Stimulated activated CD4-positive, alpha-beta T cell treated with anti-CD3 and anti-CD28 coated beads, Interleukin-4, amount 100 ng/mL, for 24 hours (primary cell): ENCODE results near the gene AGAP1.
"Not testable (repeated sequence)": the region's sequence is repeated elsewhere in the genome, so short reads cannot be mapped to it uniquely, and the experiment has no call there.

Experiments
- DNase-seq: peaks from one replicate; pipeline ENCODE4 v3.0.0-alpha.2; 2020

Gene AGAP1

DNA sequence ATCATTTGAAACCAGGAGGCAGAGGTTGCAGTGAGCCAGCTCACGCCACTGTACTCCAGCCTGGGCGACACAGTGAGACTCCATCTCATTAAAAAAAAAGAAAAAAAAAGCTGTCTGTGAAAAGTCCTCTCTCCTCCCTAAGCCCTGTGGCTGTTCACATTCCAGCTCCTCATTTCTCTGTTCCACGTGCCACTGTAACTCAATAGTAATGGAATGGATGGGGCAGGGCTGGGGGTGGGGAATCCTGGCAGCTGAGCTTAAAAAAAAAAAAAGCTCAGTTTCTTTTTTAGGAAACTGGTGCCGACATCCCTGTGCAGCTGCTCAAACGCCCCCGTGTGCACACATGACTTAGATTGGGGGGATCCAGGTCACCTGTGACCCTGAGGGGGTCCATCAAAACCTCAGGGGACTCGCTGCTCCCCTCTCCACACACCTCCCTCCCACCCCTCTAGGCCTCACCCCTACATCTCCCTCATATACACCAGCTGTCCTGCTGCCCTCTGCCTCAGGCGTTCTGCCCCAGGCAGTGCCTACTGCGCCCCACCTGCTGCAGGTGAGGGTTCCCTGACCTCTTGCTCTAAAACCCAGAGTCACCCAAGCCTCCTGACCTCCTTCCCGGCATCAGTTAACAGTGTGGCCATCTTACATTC is 255.4 kb downstream of the AGAP1 start:
- DNase-seq = no peak

DNA sequence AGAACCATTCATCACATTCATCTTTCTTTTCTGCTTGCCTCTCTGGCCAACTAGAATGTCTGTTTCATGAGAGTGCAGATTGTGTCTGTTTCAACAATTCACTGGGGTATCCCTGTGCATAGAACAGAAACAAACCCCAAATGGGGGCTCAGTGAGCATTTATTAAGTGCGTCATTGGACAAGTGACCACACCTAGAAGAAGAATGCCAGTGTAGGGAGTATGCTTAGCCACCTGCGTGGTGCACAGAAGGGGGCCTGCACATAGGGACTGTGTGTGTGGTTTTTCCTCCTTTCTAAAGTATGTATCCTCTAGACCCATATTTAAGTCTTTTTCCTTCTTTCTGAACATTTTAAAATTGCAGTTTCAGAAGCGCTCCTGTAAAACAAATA is 255.9 kb downstream of the AGAP1 start:
- DNase-seq = no peak

DNA sequence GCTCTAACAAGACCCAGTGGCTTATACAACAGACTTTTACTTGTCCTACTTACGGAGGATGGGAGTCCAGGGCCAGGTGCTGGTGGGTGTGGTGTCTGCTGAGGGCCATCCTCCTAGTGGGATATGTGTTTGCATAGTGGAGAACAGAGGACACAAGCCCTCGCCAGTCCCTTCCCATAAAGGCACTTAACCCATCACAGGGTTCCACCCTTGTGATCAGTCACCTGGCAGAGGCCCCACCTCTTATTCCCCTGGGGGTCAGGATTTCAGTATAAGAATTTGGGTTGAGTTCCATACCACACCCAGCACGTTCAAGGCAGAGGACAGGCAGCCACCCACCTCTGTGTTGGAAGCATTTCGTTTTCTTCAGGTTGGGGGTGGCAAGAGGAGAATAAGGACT is 259.0 kb downstream of the AGAP1 start:
- no peak for DNase-seq

DNA sequence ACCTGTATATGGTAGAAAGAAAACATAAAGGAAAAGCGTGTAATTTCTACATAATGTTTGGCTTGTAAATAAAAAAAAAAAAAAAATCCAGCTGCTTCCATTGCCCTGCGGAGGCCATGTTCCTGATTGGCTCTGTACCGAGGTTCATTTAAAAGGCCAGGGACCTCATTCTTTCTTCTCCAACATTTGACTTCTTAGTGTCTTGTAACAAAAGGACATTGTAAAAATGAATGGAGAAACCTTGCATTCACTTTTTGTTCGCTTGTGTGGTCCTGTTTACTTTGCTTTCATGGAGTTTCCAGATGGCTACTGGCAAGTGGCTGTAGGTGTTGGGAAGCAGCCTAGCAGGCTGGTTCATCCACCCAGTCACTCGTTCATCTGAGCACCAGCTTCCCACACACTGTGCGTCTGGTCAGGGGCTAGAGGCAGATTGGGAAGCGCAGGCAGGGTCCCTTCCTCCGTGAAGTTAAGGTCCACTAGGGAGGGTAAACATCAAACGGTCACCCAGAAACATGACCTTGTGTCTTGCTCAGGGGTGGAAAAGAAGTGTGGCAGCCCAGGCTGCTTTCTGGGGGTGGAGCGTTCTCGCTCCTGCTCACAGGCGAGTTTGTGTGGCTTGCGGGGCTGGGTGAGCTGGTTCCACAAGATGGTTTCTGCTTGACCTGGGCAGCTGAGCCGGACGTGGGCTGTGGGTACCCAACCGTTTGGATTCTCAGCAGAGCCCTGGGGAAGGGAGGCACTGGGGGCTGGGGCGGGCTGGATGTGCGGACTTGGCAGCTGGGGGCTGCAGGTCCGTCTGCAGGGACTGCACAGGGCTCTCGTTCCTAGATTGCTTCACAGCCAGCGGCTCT is 260.7 kb downstream of the AGAP1 start:
- no peak for DNase-seq

DNA sequence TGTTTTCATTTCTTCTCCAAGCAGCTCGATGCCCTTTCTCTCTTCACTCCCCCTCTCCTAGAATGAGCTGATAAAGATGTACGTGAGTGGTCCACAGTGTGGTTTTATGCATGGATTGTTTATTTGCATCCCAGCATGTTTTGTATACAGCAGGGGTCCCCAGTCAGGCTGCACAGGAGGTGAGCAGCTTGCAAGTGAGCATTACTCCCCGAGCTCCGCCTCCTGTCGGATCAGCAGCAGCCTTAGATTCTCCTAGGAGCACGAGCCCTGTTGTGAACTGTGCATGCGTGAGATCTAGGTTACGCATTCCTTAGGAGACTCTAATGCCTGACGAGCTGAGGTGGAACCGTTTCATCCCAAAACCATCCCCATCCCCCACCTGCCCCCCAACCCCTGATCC is 262.6 kb downstream of the AGAP1 start:
- DNase-seq = no peak

DNA sequence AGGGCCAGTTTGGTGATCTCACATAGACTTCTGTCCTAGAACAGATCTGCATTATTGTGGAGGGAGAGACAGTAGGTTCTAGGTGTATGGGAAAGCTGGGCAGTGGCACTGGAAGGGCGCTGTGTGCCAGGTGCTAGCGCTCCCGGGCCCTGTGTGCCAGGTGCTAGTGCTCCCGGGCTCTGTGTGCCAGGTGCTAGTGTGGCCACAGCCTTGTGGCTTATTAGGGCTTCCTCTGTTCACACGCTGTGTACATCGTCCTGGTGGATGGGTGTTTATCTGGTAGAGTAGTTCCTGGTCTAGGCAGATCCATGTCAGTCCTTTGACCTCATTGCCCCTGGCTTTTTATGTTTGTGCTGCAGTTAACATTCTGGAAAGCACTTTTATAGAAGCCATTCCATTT is 263.4 kb downstream of the AGAP1 start:
- no peak for DNase-seq

DNA sequence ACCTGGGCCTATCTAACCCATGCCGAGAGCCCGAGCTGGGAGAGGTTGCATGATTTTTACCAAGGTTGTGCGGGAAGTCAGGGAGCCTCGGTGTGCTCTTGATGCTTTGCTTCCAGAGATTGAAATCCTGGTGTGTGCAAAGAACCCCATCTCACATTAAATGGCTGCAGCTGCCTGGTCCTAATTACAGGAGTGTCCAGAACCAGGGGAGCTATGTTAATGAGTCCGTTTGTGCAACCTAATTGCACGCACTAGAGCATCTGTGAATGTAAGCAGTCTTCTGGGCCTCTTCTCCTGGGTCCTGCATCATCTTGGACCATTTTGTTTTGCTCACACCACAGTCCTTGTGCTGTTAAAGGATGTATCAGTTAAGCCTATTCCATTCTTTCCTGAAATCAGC is 263.8 kb downstream of the AGAP1 start:
- no peak for DNase-seq

DNA sequence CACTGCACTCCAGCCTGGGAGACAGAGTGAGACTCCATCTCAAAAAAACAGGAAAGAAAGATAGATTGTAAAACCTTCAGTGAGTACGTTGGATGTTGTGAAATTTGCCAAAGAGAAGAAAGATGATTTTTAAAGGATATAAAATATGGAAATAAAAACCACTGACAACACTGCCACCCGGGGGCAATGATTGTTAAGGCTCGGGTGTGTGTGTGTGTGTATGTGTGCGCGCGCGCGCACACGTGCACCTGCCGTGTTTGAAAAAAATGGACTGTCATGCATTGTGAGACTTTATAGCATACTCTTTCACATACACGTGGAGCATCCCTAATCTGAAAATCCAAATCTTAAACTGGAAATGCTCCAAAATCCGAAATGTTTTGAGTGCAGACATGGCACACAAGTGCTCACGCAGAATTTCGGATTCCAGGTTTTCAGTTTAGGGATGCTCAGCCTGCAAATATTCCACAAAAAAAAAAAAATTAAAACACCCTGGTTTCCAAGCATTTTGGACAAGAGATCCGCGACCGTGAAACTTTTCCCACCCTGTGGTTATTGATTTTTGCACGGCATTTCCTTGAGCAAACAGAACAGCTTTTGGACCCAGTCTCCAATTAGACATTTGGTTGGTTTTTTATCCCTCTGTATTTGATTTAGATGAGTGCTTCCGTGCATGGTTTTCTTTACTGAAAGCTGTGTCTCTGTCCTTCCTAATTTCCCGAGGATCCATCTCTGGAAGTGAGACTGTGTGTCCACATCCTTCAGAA is 269.2 kb downstream of the AGAP1 start:
- no peak for DNase-seq

DNA sequence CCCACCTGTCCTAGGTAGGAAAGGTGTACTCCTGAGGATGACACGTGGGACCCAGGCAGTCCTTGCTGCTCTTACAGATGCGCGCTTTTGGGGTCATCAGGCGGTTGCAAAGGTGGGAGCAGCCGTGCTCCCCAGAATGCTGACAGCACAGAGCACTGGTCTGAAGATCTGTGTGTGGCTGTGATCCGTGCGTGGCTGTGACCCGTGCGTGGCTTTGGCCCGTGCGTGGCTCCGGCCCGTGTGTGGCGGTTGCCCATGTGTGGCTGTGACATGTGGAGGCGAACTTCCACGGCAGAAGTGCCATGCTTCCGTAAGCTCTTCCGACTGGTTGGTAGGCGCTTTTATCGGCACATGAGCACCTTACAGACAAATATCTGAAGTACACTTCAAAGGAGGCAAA is 270.0 kb downstream of the AGAP1 start:
- DNase-seq = no peak

DNA sequence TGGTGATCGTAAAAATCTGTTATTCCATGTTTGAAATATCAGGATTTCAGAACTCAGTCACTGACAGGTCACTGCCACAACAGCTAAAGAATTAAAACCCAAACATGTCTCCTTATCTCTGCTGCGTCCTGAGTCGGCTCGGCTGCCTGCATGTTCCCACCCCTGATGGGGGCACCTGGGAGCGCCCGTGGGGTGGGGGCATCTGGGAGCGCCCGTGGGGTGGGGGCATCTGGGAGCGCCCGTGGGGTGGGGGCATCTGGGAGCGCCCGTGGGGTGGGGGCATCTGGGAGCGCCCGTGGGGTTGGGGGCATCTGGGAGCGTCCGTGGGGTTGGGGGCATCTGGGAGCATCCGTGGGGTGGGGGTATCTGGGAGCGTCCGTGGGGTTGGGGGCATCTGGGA is 270.6 kb downstream of the AGAP1 start:
- DNase-seq = not testable (repeated sequence)

DNA sequence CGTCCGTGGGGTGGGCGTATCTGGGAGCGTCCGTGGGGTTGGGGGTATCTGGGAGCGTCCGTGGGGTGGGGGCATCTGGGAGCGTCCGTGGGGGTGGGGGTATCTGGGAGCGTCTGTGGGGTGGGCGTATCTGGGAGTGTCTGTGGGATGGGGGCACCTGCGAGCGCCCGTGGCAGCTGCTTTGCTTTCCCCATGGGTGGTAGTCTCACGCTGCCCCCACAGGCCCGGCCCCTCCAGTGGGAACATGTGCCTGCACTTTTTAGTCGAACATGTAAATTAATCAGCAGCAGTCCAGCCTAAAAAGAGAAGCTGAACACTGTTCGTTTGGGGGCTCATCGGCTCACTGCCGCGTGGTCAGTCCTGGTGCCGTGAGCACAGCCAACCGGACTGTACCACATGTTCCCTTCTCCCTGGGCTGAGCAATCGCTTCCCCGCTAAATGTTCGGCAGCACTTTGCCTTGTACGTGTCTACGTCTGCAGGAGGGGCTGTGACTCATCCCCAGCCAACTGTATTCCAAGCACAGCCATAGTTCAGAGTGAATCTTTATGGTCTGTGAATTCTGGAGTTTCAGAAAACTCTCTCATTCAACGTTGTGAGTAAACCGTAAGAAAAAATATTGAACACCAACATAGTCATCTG is 271.5 kb downstream of the AGAP1 start:
- no peak for DNase-seq

DNA sequence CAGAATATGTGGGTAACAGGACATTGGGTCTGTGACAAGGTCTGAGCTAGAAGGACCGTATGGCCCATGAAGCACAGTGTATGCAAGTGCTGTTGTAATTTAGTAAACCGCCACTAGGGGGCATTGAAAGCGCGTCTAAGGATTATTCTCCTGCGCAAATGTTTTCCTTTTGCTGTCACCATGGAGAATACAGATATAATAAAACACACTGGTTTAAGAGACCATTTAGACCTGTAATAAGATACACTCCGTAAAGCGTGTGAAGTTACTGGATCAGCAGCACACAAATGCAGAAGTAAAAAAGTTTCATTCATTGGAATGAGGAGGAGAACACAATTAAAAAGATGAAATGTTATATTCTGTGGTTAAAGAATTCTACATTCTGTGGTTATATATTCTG is 272.4 kb downstream of the AGAP1 start:
- DNase-seq = peak; percentile 56

DNA sequence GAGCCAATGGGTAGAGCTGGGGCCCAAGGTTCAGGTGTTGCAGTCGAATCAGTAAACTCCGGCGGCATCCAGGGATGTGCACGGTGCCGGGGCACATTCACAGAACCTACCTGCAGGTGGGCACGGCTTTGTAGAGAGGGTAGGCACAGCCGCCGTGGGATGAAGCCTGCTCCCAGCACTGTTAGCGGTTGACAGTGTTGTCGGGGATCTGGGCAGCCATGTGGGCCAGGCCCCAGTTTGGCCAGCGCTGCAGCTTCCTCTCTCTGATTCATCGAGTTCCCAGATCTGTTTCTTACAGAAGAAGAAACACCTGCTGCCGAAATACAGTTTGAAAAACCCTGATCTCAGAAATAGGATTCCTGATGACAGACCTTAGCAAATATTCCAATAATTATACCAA is 274.8 kb downstream of the AGAP1 start:
- DNase-seq = no peak

DNA sequence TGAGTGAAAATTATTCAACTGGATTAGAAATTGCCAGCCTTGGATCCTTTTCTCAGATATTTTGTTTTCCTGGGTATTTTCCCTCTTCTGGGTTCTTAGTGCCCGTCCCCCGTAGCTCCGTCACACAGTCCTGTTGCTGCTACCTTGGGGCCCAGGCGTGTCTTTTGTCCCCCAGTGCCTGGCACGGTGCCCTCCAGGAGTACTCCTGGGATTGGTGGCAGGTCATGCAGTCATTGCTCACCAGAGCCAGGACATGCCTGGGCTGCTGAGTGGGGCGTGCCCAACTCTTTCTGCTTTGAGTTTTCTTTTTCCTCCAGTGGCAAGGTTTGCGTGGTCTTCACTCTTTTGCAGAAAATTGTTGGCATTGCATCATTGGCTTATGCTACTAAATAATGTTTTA is 275.2 kb downstream of the AGAP1 start:
- DNase-seq = no peak

DNA sequence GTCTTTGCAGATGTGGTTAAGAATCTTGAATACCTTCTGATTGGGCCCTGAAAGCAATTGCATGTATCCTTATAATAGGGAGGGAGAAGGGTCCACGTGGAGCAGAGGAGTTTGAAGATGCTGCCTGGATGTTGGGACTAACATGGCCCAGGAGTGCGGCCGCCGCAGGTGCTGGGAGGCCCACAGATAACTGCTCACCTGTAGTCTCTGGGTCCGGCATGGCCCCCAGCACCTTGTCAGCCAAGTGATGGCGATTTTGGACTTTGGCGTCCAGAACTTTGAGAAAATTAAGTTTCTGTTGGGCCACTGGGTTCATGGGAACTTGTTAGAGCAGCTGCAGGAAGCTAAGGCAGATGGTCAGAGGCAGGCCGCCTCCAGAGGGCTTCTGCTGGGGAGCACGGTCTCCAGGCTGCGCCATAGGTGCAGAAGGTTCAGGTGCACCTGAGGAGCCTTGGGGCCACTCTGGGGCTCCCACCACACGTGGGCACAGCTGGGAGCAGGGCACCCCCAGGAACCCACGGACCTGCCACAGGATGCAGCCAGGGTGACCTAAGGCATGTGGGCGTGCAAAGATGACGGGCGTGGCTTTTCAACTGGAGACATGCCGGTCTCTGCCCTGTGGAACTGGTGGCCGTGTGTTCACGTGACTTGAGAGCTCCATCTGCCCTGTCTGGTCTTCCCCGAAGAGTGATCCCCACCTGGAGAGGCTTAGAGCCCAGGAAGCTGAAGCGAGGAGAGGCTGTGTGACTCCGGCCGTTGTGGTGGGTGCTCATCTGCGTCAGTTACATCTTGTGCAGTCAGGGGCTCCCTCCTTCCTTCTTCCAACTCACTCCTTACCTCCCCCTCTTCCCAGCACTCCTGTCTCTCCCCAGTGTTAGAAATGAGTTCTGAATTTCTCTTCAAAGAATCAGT is 277.3 kb downstream of the AGAP1 start:
- DNase-seq = no peak

DNA sequence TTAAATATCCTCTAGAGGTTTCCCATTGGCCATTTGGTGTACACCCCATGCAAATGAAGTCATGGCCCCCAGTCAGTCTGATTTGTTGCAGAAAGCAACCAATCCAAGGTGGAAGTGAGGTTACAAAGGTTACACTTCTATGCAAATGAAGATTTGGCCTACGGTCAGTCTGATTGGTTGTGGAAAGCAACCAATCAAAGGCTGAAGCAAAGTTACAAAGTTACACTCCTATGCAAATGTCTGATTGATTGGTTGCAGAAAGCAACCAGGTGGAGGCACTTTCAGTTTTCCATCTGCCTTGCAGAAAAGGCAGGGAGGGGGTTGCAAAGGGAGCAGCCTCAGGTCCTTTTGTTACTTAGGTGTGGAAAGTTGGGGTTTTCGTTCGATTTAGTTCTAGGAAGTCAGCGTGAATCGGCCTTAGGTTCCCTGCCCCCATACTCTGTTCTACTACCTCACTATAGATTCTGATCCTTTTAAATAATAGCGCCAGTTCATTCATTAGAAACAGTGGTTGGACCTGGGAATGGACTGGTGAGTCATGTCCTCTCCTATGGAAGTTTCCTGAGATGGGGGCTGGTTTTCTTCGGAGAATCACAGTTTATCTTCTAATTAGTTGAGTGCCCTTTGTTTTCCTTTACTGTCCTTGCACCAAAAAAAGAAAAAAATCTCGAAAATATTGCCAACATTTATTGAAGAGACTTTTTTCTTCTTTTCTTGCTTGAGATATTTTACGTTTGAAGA is 279.5 kb downstream of the AGAP1 start:
- DNase-seq = no peak

DNA sequence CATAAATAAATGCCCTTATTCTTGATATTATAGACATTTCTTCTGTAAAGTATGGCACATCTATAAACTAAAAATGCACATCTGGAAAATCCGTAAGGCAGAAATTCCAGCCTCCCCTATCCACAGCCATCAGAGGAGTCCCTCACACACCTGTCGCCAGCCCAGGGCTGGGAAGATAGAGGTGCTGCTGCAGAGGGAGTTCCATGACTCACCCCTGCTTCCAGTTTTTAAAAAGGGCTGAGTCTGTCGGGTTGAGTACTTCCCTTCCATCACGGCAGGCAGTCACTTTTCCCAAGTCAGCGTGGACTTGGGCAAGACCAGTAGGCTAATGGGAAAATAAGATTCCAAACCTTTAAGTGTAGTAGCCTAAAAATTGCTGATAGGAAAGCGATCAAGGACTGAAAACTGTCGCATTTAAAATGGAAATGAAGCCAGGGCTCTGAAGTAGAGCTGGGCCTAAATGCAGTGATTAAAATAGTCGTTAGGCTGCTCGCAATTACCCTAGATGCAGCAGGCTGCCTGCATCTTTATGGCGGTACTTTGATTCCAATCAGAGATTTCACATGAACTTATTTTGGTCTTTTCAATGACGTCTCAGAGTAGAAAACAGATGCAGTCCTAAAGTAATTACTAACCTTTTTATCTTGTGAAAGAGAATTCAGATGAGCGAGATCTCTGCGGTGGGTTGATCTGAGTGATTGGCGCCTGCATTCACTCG is 280.5 kb downstream of the AGAP1 start:
- DNase-seq = no peak

DNA sequence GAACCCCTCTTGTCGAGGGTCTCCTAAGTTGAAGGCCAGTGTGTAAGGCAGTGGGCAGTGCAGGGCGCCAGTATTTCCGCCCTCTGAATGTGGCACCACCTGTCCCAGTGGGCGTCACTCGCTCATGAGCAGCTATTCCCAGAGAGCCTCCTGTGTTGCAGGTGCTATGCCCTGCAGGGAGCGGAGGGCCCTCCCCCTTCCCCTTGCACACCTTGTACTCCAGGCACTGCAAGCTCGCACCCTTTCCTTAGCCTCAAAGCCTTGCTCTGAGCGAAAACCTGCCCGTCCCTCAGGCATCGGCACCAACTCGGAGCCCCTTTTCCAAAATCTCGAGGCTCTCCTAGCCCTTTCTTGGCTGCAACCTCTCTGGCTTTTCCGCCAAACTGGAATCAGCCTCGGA is 282.7 kb downstream of the AGAP1 start:
- DNase-seq = no peak

DNA sequence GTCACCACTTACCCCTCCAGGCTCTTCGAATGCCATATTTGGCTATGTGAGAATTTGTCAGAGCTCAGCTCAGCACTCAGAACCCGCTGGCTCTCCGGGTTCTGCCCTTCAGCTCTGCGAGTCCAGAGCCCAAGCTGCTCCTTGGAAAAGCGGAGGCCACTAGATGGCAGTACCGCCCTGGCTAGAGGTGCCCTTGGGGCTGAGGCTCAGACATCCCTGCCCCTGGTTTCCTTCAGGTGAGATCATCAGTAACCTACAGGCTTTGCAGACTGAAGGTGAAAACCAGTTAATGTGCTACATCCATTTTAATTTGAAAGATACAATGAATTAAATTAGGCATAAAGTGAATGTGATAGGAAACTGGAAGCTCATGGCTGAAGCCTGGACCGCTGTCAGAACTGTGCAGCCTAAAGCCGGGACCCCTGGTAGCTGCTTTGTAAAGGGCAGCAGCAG is 285.6 kb downstream of the AGAP1 start:
- peak; percentile 54 for DNase-seq

DNA sequence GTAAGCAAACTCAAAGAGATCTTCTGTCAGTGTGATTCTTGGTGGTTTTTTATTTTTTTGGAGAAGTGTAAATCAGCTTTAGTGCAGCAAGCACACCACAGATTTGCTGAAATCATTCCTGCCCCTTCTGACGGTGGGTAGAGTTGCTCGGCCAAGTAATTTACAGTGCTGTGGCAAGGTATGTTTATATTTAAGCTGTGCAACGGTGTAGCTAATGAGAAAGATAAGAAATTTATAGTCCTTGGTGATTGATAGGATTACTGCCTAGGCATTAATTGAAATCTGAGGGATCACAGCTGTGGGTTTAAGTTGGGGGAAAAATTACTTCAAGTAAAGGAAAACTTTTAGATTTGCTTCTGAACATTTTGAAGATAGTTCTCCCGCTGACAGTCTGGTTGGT is 286.6 kb downstream of the AGAP1 start:
- no peak for DNase-seq

DNA sequence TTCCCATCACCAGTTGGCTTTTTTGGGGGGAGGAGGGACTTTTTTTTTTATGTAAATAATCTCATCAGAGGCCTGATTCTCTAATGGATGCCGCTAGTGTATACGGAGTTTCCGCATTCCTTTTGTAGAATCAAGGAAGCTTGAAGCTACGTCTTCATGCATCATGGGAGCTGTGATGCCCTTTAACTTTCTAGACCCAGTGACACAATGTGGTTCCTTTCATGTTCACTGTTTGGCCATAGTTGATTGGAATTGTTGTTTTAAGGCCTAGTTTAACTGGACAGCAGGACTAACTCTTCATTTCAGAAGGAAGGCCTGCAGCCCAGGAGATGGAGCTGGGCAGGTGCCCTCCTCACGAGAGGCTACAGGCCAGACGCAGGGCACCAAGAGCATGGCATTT is 287.9 kb downstream of the AGAP1 start:
- DNase-seq = no peak
